Measurements from ENCODE around the gene ARSD. TPM values are rescaled to one million over a fixed set of nuclear protein-coding genes. Genes with fewer than 3 reads are reported as not detected.
A peak's percentile ranks its signal among the peaks of the same experiment; 100 is the strongest.
"Not testable (repeated sequence)": the region's sequence is repeated elsewhere in the genome, so short reads cannot be mapped to it uniquely, and the experiment has no call there.

ARSD gene, protein sequence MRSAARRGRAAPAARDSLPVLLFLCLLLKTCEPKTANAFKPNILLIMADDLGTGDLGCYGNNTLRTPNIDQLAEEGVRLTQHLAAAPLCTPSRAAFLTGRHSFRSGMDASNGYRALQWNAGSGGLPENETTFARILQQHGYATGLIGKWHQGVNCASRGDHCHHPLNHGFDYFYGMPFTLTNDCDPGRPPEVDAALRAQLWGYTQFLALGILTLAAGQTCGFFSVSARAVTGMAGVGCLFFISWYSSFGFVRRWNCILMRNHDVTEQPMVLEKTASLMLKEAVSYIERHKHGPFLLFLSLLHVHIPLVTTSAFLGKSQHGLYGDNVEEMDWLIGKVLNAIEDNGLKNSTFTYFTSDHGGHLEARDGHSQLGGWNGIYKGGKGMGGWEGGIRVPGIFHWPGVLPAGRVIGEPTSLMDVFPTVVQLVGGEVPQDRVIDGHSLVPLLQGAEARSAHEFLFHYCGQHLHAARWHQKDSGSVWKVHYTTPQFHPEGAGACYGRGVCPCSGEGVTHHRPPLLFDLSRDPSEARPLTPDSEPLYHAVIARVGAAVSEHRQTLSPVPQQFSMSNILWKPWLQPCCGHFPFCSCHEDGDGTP
- 11.0 TPM for total RNA-seq

DNA sequence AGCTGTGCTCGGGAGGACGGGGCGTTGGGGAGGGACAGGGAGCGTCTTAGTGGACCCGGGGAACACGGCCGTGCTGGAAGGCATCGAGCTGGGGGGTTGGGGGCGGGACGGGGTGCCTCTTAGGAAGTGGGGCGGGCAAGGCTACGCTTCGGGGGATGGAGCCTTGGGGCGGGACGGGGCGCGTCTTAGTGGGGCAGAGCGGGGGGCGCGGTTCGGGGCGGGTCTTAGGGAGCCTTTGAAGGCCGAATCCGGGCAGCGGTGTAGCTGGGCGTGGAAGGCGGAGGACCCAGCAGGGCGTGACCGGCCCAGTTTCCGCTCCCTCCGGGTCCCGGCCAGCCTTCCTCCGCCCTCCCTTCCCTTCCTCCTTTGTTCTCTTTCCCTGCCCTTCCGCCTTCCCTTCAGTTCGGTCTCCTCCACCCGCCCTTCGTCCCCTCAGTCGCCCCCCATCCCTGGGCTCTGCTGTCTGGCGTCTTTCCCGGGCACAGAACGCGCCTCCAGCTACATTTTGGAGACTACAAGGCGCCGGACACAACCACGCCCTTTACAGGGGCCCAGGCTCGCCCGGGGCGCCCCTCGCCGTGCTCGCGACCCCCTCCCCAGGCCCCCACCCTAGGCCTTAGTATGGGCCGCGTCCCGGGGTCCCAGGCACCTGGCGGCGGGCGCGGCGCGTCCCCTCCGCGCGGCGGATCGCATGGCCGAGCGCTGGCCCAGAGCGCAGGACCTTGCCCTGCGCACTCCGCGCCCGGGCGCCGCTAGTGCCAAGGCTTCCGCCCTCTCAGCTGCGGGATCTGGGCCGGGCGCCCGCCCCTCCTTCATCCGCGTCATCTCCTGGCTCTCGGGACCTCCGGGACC lies at the start of gene ARSD:
ARSD (minus strand) TSS at position 757 of the 852 bp plus-strand sequence; CDS start at position 693, 64 bp downstream.
- H3K27ac ChIP-seq (ENCODE audit: low read depth, low read length), result peak within 1 kb of the TSS; percentile 86
- peak within 1 kb of the TSS; percentile 51 to 73 (median 64) for H3K9ac ChIP-seq (ENCODE audit: low read depth in 1 of 3, low read length in 3 of 3)
- H3K4me1 ChIP-seq (ENCODE audit: control insufficient read depth in 3 of 3, insufficient read depth in 3 of 3, low read length in 3 of 3), result no peaks in the 10 kb centered on the region
- H3K27me3 ChIP-seq (ENCODE audit: control insufficient read depth in 3 of 3, insufficient read depth in 3 of 3, low read length in 3 of 3), result no peaks in the 10 kb centered on the region
- no peaks in the 10 kb centered on the region for H3K36me3 ChIP-seq (ENCODE audit: control insufficient read depth in 3 of 3, insufficient read depth in 3 of 3, low read length in 3 of 3)
- H3K9me3 ChIP-seq (ENCODE audit: control insufficient read depth in 3 of 3, low read length in 3 of 3), result no peaks in the 10 kb centered on the region
- H3K4me3 ChIP-seq (ENCODE audit: low read length in 3 of 3), result peak within 1 kb of the TSS; percentile 51 to 68 (median 56)

DNA sequence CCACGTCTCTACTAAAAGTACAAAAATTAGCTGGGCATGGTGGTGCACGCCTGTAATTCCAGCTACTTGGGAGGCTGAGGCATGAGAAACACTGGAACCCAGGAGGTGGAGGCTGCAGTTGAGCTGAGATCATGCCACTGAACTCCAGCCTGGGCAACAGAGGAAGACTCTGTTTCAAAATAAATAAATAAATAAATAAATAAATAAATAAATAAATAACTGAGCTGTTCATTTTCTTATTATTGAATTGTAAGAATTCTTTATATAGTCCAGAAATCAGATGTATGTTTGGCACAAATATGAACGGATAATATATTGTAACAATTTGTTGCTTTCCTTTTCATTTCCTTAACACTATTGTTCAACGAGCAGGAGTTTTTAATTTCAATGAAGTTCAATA lies 49.5 kb upstream of the ARSD start:
- not testable (repeated sequence) for H3K27ac ChIP-seq (ENCODE audit: low read depth, low read length); H3K9ac ChIP-seq (ENCODE audit: low read depth in 1 of 3, low read length in 3 of 3); H3K4me1 ChIP-seq (ENCODE audit: control insufficient read depth in 3 of 3, insufficient read depth in 3 of 3, low read length in 3 of 3); H3K36me3 ChIP-seq (ENCODE audit: control insufficient read depth in 3 of 3, insufficient read depth in 3 of 3, low read length in 3 of 3); H3K4me3 ChIP-seq (ENCODE audit: low read length in 3 of 3); H3K27me3 ChIP-seq (ENCODE audit: control insufficient read depth in 3 of 3, insufficient read depth in 3 of 3, low read length in 3 of 3); H3K9me3 ChIP-seq (ENCODE audit: control insufficient read depth in 3 of 3, low read length in 3 of 3)

DNA sequence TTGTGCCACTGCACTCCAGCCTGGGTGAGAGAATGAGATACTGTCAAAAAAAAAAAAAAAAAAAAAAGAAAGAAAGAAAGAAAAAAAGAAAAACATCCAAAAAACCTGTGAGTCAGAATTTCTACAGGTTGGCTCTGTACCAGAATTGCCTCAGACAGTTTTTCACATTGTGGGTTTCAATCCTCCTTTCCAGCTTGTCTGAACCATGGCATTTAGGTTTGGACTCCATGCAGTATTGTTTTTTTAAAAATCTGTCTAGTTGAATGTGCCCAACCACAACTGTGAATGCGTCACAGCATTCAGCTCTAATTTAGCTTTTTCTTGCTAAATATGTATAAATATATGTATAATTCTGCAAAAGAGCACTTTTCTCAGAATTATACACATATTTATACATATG lies 45.8 kb upstream of the ARSD start:
- Histone ChIP-seq H3K27ac (ENCODE audit: low read depth, low read length) (no peak overlapping the region), H3K4me1 (ENCODE audit: control insufficient read depth in 3 of 3, insufficient read depth in 3 of 3, low read length in 3 of 3) (no peaks in the 10 kb centered on the region), H3K9me3 (ENCODE audit: control insufficient read depth in 3 of 3, low read length in 3 of 3) (no peaks in the 10 kb centered on the region), H3K4me3 (ENCODE audit: low read length in 3 of 3) (no peak overlapping the region), H3K27me3 (ENCODE audit: control insufficient read depth in 3 of 3, insufficient read depth in 3 of 3, low read length in 3 of 3) (no peaks in the 10 kb centered on the region), H3K36me3 (ENCODE audit: control insufficient read depth in 3 of 3, insufficient read depth in 3 of 3, low read length in 3 of 3) (no peaks in the 10 kb centered on the region), H3K9ac (ENCODE audit: low read depth in 1 of 3, low read length in 3 of 3) (no peak overlapping the region)

DNA sequence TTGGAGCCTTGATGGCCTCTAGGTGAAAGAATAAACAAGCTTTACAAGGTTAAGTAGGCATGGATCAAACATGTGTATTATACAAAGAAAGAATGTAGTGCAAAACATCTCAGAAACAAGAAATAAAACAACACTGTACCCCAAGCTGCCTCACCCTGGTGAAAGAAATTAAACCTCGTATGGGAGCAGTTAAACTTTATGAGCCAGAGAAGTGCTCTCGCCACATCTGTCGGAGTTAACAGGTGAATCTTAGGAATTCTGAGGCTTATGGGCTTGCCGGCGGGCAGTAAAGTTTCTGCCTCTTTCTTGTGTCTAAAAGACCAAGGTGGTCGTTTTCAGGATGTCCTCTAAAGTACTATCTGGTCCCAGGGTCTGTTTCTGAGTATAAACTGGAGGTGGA lies 43.3 kb upstream of the ARSD start:
- no peak overlapping the region for H3K27ac ChIP-seq (ENCODE audit: low read depth, low read length)
- H3K4me3 ChIP-seq (ENCODE audit: low read length in 3 of 3), result no peak overlapping the region
- no peaks in the 10 kb centered on the region for H3K9me3 ChIP-seq (ENCODE audit: control insufficient read depth in 3 of 3, low read length in 3 of 3)
- no peaks in the 10 kb centered on the region for H3K4me1 ChIP-seq (ENCODE audit: control insufficient read depth in 3 of 3, insufficient read depth in 3 of 3, low read length in 3 of 3)
- no peaks in the 10 kb centered on the region for H3K27me3 ChIP-seq (ENCODE audit: control insufficient read depth in 3 of 3, insufficient read depth in 3 of 3, low read length in 3 of 3)
- H3K36me3 ChIP-seq (ENCODE audit: control insufficient read depth in 3 of 3, insufficient read depth in 3 of 3, low read length in 3 of 3), result no peaks in the 10 kb centered on the region
- no peak overlapping the region for H3K9ac ChIP-seq (ENCODE audit: low read depth in 1 of 3, low read length in 3 of 3)

DNA sequence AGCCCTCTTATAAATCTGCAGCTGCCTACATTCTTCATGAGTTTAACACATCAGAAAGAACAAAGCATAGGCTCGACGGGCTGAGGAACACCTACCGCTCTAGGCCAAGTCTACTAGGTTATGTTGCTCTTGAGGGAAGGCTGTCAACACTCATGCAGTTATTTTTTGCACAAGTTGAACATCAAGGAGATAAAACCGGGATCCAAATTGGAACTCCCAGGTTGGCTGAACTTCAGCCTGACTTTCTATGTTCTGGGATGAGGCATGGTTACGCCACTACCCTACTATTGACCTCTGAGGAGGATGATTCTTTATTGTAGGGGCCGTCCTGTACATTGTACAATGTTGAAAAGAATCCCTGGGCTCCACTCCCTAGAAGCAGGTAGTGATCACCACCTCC lies 39.9 kb upstream of the ARSD start:
- Histone ChIP-seq H3K4me3 (ENCODE audit: low read length in 3 of 3) (no peak overlapping the region), H3K4me1 (ENCODE audit: control insufficient read depth in 3 of 3, insufficient read depth in 3 of 3, low read length in 3 of 3) (no peaks in the 10 kb centered on the region), H3K9ac (ENCODE audit: low read depth in 1 of 3, low read length in 3 of 3) (no peak overlapping the region), H3K27me3 (ENCODE audit: control insufficient read depth in 3 of 3, insufficient read depth in 3 of 3, low read length in 3 of 3) (peaks cover 0 to 3% (median 0%) of the 10 kb centered on the region in 3 donors), H3K27ac (ENCODE audit: low read depth, low read length) (no peak overlapping the region), H3K9me3 (ENCODE audit: control insufficient read depth in 3 of 3, low read length in 3 of 3) (no peaks in the 10 kb centered on the region), H3K36me3 (ENCODE audit: control insufficient read depth in 3 of 3, insufficient read depth in 3 of 3, low read length in 3 of 3) (no peaks in the 10 kb centered on the region)

DNA sequence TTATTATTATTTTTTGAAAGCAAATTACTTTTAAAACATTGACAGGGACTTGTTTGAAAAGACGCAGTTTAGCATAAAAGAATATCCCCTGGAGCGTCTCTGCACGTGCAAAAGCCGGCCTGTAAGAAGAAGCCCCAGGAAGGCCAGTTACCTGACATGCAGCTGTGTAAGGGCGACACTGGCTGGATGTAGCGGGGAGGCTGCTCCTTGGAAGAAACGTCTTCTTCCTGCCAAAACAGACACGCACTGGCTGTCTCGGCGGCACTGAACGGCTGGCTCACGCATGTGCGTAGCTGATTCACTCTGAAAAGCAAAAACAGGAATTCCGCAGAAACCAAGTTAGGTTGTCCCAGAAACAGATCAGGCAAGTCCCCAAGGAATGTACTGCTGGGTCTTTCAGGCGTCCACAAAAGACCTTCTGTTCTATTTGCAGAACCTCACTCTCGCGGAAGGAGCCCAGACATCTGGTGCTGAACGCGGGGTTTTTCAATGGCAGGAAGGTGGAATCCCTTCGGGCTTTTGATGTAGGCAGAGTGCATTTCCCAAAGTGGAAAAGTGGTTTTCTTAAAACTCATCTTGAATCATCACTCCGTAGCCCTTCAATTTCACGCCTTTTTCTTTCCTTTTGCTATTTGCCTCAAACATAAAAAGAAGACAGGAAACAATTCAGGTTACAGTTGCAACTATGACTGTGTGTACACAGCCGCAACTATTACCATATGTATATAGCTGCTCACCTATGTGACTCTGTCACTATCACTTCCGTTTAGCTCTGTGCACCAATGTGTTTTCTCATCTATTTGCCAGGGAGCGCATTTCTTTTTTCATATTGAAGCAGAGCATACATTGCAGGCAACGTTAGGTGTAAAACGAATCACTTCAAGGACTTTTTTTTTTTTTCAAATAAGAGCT lies 39.1 kb upstream of the ARSD start:
- Histone ChIP-seq H3K9ac (ENCODE audit: low read depth in 1 of 3, low read length in 3 of 3) (no peak overlapping the region), H3K27me3 (ENCODE audit: control insufficient read depth in 3 of 3, insufficient read depth in 3 of 3, low read length in 3 of 3) (peaks cover 0 to 3% (median 0%) of the 10 kb centered on the region in 3 donors), H3K9me3 (ENCODE audit: control insufficient read depth in 3 of 3, low read length in 3 of 3) (no peaks in the 10 kb centered on the region), H3K27ac (ENCODE audit: low read depth, low read length) (no peak overlapping the region), H3K4me3 (ENCODE audit: low read length in 3 of 3) (no peak overlapping the region), H3K4me1 (ENCODE audit: control insufficient read depth in 3 of 3, insufficient read depth in 3 of 3, low read length in 3 of 3) (no peaks in the 10 kb centered on the region), H3K36me3 (ENCODE audit: control insufficient read depth in 3 of 3, insufficient read depth in 3 of 3, low read length in 3 of 3) (no peaks in the 10 kb centered on the region)

DNA sequence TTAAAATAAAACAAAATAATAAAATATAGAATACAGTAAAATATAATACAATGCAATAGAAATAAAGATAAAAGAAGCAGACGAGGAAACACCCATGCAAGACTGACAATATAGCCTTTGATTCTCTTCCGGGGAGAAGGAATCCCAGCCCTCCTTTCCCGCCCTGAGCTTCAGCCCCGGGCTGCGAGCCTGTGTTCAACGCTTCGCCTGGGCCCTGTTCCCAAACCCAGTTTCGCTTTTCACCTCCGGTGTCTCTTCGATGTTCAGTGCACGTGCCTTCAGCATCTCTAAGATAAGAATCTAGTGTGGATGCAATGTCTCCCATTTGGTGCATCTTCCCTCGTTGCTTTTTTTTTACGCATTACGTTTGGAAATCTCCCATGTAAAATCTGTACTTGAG lies 38.4 kb upstream of the ARSD start:
- no peak overlapping the region for H3K27ac ChIP-seq (ENCODE audit: low read depth, low read length)
- no peak overlapping the region for H3K9ac ChIP-seq (ENCODE audit: low read depth in 1 of 3, low read length in 3 of 3)
- H3K36me3 ChIP-seq (ENCODE audit: control insufficient read depth in 3 of 3, insufficient read depth in 3 of 3, low read length in 3 of 3), result no peaks in the 10 kb centered on the region
- H3K9me3 ChIP-seq (ENCODE audit: control insufficient read depth in 3 of 3, low read length in 3 of 3), result no peaks in the 10 kb centered on the region
- no peaks in the 10 kb centered on the region for H3K4me1 ChIP-seq (ENCODE audit: control insufficient read depth in 3 of 3, insufficient read depth in 3 of 3, low read length in 3 of 3)
- no peak overlapping the region for H3K4me3 ChIP-seq (ENCODE audit: low read length in 3 of 3)
- peaks cover 0 to 3% (median 0%) of the 10 kb centered on the region in 3 donors for H3K27me3 ChIP-seq (ENCODE audit: control insufficient read depth in 3 of 3, insufficient read depth in 3 of 3, low read length in 3 of 3)

DNA sequence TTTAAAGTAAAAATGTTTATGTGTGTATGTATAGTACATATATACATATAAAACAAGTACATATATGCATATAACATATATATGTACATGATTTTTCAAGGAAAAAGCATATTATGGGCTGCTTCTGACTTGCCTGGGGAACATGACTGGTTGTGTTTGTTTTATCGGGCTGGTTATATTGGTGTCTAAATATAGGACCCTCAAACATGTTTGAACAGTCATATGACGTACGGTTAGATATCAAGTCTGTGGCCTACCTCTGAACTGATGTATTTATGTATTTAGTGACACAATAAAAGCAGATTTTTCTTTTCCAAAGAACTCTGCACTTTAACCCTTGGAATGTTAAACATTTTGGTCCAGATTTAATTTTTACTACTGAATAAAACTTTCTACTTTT lies 37.9 kb upstream of the ARSD start:
- no peak overlapping the region for H3K4me3 ChIP-seq (ENCODE audit: low read length in 3 of 3)
- no peaks in the 10 kb centered on the region for H3K4me1 ChIP-seq (ENCODE audit: control insufficient read depth in 3 of 3, insufficient read depth in 3 of 3, low read length in 3 of 3)
- no peaks in the 10 kb centered on the region for H3K9me3 ChIP-seq (ENCODE audit: control insufficient read depth in 3 of 3, low read length in 3 of 3)
- H3K27me3 ChIP-seq (ENCODE audit: control insufficient read depth in 3 of 3, insufficient read depth in 3 of 3, low read length in 3 of 3), result peaks cover 0 to 3% (median 0%) of the 10 kb centered on the region in 3 donors
- H3K36me3 ChIP-seq (ENCODE audit: control insufficient read depth in 3 of 3, insufficient read depth in 3 of 3, low read length in 3 of 3), result no peaks in the 10 kb centered on the region
- no peak overlapping the region for H3K9ac ChIP-seq (ENCODE audit: low read depth in 1 of 3, low read length in 3 of 3)
- H3K27ac ChIP-seq (ENCODE audit: low read depth, low read length), result no peak overlapping the region

DNA sequence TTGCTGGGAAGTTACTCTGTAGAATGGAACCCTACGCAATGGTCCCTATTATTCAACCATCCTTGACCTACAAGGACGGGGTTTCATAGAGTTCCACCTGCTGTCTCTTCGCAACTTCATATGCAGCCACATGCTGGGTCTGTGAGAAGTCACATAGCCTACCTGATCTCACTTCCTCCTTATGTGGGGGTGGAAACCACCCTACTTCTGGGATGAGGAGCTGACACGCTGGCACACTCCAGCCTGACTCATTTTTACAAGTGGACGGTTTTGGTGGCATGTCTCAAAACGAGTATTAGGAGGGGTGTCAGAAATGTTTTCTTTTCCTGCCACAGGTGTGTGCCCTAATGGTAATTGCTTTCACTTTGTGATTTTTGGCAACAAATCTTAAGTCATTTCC lies 36.8 kb upstream of the ARSD start:
- H3K9ac ChIP-seq (ENCODE audit: low read depth in 1 of 3, low read length in 3 of 3), result no peak overlapping the region
- H3K9me3 ChIP-seq (ENCODE audit: control insufficient read depth in 3 of 3, low read length in 3 of 3), result no peaks in the 10 kb centered on the region
- no peak overlapping the region for H3K4me3 ChIP-seq (ENCODE audit: low read length in 3 of 3)
- no peaks in the 10 kb centered on the region for H3K4me1 ChIP-seq (ENCODE audit: control insufficient read depth in 3 of 3, insufficient read depth in 3 of 3, low read length in 3 of 3)
- peaks cover 0 to 3% (median 0%) of the 10 kb centered on the region in 3 donors for H3K27me3 ChIP-seq (ENCODE audit: control insufficient read depth in 3 of 3, insufficient read depth in 3 of 3, low read length in 3 of 3)
- no peak overlapping the region for H3K27ac ChIP-seq (ENCODE audit: low read depth, low read length)
- H3K36me3 ChIP-seq (ENCODE audit: control insufficient read depth in 3 of 3, insufficient read depth in 3 of 3, low read length in 3 of 3), result no peaks in the 10 kb centered on the region
